HG02759 (cell line): ENCODE data around the gene PCBD2.
A peak's percentile ranks its signal among the peaks of the same experiment; 100 is the strongest.
"Not testable (repeated sequence)": the region's sequence is repeated elsewhere in the genome, so short reads cannot be mapped to it uniquely, and the experiment has no call there.

ENCODE experiments used
- ATAC-seq: cut with Tn5 transposase; IDR thresholded peaks from one replicate; pipeline ENCODE4 v1.9.1; 2021; ENCODE audit warnings: mild to moderate bottlenecking, moderate library complexity; ENCODE audit not compliant: unreplicated experiment

The PCBD2 gene

DNA sequence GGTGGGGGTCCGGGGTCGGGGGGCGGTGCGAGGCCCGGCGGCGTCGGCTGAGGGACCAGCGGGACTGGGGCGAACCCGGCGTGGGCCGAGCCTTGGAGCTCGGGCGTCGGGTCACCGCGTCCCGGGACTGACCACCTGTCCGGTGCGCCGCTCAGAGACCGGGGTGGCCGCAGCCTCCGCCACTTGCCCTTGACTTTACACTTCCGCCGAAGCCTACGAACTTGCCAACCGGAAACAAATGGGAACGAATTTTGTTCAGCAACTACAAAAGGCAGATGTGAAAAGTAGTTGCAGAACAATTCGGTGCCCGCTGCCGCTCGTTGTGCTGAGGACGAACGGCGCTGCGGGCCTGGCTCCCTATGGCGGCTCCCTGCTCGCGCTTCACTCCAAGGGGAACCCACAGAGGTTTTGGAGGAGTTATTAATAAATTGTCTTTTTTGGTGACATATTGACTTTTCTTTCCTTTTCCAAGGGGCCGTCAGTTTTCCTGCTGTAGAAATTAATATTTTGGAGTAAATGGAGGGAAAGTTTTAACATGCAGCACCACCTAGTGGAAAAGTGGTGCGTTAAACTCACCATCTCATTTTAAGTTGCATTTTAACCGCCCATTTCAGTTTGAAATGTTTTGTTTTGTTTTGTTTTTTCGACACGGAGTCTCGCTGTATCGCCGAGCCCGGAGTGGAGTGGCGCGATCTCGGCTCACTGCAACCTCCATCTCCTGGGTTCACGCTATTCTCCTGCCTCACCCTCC lies 490 bp downstream of the PCBD2 start:
- peak; percentile 35 for ATAC-seq

DNA sequence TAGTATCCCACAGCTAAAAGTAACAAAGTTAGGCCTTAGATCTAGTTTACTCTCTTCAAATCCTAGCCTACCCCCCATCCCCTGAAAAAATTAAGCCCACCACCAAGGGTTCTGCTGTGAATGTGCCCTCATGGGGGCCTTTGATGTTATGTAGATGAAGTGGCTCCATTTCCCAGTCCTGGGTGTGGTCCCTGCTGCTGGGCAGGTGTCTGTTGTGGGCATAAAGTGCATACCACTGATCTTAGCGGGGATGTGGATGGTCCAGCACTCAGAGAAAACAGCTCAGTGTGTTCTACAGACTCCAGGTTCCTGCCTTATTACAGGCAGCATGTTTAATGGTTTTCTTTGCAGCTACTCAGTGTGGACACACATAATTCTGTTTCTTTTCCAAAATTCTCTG lies 1.9 kb downstream of the PCBD2 start:
- ATAC-seq, result no peak

GRCh38 chr5:134910752-134911151 lies 5.8 kb downstream of the PCBD2 start:
- ATAC-seq, result not testable (repeated sequence)

- no peak for ATAC-seq
Measured at GRCh38 chr5:134911285-134912206, 6.6 kb downstream of the PCBD2 start.

GRCh38 chr5:134913254-134913653 lies 8.3 kb downstream of the PCBD2 start:
- no peak for ATAC-seq

- no peak for ATAC-seq
Measured at GRCh38 chr5:134913795-134914194, 8.9 kb downstream of the PCBD2 start.

- no peak for ATAC-seq
Measured at GRCh38 chr5:134917070-134917815, 12.3 kb downstream of the PCBD2 start.

GRCh38 chr5:134918861-134919260 lies 13.9 kb downstream of the PCBD2 start:
- no peak for ATAC-seq

- ATAC-seq, result no peak
Measured at GRCh38 chr5:134920848-134921575, 16.1 kb downstream of the PCBD2 start.

- ATAC-seq, result no peak
Measured at GRCh38 chr5:134932508-134932907, 27.6 kb downstream of the PCBD2 start.

- ATAC-seq, result no peak
Measured at GRCh38 chr5:134934202-134934601, 29.3 kb downstream of the PCBD2 start.

DNA sequence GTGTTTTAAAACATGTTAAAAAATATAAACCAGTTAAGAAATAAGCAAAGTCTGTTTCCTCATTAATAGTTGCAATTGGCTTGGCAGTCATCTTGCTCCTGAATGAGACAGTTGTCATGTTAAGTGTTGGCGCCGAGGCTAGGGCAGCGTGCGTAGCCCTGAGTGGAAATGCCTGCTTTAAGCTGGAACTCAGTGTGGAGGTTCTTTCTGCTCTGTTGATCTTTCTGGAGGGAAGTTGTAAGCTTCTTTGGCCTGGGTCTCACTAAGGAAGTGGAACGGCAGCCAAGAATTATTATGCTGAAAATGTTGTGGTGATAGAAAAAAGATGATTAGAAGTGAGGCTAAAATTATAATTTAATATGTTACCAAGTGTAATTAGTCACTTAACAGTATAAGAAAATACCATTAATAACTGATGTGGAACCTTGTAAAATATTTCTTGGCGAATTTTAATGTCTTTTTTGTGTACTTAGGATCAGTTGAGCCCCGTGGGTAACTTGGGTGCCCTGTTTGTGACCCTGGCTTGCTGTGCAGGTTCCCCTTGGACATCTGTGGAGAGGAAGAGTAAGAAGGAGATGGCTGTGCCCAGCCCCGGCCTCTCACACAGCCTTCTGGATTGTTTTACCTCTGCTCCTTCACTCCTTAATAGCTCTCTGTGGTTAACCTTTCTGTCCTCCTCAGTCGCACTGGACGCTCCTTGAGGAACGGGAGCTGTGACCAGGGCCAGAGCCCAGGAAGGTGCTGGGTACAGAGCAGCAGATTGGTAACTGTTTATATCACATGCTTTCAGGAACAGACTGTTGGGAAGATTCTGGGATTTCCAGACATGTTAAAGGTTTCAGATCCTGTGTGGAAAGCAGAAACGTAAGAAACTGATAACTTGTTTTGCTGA lies 31.0 kb downstream of the PCBD2 start:
- ATAC-seq, result no peak

DNA sequence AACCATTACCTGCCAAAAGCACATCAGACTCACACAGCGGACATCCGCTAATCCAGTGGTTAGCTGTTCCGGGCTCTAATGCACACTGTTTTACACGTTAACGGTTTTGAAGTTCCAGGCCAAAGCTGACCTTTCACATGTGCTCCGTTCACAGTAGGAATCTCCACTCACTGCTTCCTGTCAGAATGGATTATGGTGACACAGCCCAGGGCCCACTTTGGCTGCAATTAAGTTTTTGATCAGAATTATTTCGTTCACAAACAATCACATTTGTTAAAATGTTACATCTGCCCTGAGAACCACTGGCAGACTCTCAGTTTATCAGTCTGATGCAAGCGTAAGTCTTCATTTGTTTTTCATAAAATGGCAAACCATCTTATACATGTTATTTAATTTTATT lies 32.6 kb downstream of the PCBD2 start:
- no peak for ATAC-seq

DNA sequence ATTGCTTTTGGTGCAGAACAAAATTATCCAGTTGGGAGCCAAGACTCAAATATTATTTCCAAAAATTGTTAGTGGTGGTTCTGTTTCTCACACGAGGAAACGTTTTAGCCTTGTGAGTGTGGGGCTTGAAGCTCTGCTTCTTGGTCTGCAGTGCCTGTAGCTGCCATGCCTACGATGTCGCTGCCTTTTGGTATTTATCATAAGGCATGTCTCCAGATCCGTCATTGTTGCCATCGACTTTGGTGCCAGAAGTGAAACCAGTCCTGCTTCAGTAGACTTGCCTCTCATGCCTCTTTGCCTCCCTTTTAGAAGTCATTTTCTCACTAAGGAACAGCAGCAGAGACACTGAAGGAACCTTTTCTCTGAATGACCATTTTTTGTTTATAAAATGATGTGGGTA lies 33.1 kb downstream of the PCBD2 start:
- ATAC-seq, result no peak

DNA sequence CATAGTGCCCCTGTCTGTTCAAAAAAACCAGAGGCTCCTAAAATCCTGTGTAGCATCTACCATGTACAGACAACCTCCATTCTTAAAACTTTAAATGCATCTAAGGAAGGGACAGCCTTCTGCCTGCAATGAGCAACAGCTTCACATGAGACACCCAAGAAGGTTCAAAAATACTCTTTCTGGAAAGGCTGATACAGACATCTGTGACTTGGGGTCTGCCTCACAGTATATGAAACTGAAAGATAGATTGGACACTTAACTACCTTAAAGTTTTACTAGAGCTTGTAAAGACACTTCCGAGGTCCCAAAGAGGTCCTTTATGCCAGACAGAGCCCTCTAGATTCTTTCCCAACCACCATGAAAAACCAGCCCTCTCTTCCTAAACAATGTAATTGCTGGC lies 34.6 kb downstream of the PCBD2 start:
- no peak for ATAC-seq

DNA sequence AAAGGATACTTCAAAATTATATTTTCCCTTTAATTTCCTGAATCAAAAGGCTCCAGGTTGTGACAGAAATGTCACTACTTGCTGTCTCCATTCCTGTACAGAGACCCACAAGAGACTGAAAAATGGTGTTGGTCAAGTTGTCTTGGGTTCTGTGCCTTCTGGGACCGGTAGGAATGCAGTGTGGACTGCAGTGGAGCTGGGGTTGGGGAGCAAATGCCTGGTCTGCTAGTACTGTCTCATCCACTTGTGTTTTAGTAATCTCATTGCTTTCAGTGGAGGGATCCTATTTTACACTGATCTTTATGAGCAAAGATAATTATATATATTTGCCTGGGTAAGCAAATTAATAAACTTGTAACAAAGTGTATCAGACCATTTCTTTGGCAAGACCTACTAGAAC lies 38.6 kb downstream of the PCBD2 start:
- ATAC-seq, result no peak

DNA sequence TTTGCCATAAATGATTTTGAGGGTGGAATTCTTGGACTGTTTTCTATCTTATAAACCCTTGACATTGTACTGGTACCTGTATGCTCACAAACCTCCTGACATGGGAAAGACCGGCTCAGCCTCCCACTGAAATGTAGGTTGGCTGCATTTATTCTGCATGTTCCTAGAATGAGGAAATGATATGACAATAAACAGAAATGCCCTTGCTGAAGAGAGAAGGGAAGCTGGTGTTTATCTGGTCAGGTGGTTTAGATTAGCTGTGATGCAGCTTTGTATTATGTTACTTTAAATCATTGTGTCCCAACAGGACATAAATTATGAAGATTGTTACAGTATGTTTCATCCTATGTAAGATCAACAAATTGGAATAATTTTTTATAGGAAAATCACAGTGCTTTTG lies 39.7 kb downstream of the PCBD2 start:
- ATAC-seq, result no peak

DNA sequence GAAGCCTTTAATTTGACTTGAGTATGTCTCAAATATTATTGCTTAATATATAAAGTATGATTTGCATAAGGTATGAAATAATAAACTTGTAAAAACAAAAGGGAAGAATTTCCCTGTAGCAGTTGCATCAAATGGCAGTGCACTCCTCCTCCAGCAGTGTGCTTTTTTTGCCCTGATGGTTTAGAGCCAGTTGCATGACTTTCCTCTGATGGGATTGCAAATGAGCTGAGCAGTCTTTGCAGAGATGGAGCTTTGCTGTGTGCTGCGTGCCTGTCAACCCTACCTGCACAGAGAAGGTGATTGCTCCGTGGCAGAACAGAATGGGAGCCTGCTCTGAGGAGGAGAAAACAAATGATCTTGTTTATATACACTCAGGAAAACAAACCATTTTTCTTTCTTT lies 40.1 kb downstream of the PCBD2 start:
- no peak for ATAC-seq

DNA sequence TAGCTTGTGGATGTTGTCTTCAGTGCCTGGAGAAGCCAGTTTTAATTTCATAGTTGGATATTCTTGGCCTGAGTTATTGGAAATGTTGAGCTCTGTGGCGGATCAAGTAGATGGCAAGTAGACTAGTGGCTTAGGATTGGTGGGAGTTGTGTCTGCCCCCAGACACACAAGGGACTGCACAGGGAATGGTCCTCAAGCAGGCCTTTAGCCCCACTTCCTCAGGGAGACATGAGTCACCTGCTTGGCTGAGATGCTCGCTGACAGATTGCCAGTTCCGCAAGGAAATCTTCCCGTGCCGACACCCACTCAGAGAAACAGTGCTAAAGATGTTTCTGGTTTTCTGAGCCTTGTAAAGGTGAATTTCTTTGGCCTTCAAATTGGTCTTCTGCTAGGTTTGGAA lies 44.0 kb downstream of the PCBD2 start:
- no peak for ATAC-seq

- ATAC-seq, result no peak
Measured at GRCh38 chr5:134949316-134949715, 44.4 kb downstream of the PCBD2 start.
